GM12892 (cell line): ENCODE measurements around the gene HPD.
A peak's percentile ranks its signal among the peaks of the same experiment; 100 is the strongest.

ENCODE experiments used
- DNase-seq: peaks from one replicate; pipeline ENCODE4 v3.0.0; 2011; ENCODE audit not compliant: insufficient read length
- FAIRE-seq: peaks from 2 replicates; lab custom pipeline; 2011; peaks lifted over from hg19 to GRCh38; lab: Jason Lieb, UNC
- POLR2A ChIP-seq: IDR thresholded peaks from 2 replicates; pipeline ENCODE4 v1.6.1; 2011; ENCODE audit warnings: low read depth, low read length, control low read depth
- POLR2AphosphoS5 ChIP-seq: IDR thresholded peaks from 2 replicates; pipeline ENCODE4 v1.6.1; 2011; ENCODE audit warnings: low read depth, low read length, control low read depth
- TAF1 ChIP-seq: IDR thresholded peaks from 2 replicates; pipeline ENCODE4 v1.6.1; 2011; ENCODE audit warnings: low read depth, mild to moderate bottlenecking, control low read depth, low read length, borderline replicate concordance

The HPD gene

GRCh38 chr12:121812320-121812871, 46.3 kb downstream of the HPD start:
- TF ChIP-seq POLR2AphosphoS5 (no peak), POLR2A (no peak), TAF1 (no peak)
- peak; percentile 36 for FAIRE-seq
- peak; percentile 67 for DNase-seq

GRCh38 chr12:121811434-121812319, 47.0 kb downstream of the HPD start:
- FAIRE-seq (peak; percentile 50), DNase-seq (peak; percentile 98)
- TF ChIP-seq POLR2AphosphoS5, result no peak
- no peak for TF ChIP-seq TAF1
- TF ChIP-seq POLR2A, result no peak

- no peak for DNase-seq
- TF ChIP-seq POLR2AphosphoS5 (no peak), POLR2A (0 out of 2 replicates have a peak, but pooled peaks have one; percentile 23), TAF1 (no peak)
- FAIRE-seq, result no peak
These were observed 47.7 kb downstream of the HPD start for GRCh38 chr12:121810833-121811433.

- TF ChIP-seq TAF1 (no peak), POLR2A (no peak), POLR2AphosphoS5 (no peak)
- no peak for FAIRE-seq
These were observed 48.3 kb downstream of the HPD start for GRCh38 chr12:121810234-121810817.

GRCh38 chr12:121809712-121810116, 48.9 kb downstream of the HPD start:
- TF ChIP-seq POLR2AphosphoS5 (no peak), POLR2A (no peak), TAF1 (no peak)

More at GRCh38 chr12:121810234-121810817, 48.3 kb downstream of the HPD start:
- no peak for DNase-seq

GRCh38 chr12:121808623-121809022, 50.0 kb downstream of the HPD start:
- DNase-seq, result no peak
- FAIRE-seq, result no peak
- TF ChIP-seq POLR2A, result no peak
- TF ChIP-seq POLR2AphosphoS5, result no peak
- no peak for TF ChIP-seq TAF1

More at GRCh38 chr12:121809712-121810116, 48.9 kb downstream of the HPD start:
- DNase-seq (no peak), FAIRE-seq (no peak)

GRCh38 chr12:121807642-121808347, 50.9 kb downstream of the HPD start:
- TF ChIP-seq POLR2A, result no peak
- TF ChIP-seq TAF1, result no peak
- TF ChIP-seq POLR2AphosphoS5, result no peak
- FAIRE-seq (no peak), DNase-seq (no peak)

GRCh38 chr12:121806546-121807423, 51.9 kb downstream of the HPD start:
- DNase-seq (no peak), FAIRE-seq (no peak)
- TF ChIP-seq TAF1 (no peak), POLR2A (no peak), POLR2AphosphoS5 (no peak)

GRCh38 chr12:121806009-121806545, 52.6 kb downstream of the HPD start:
- no peak for FAIRE-seq

More at GRCh38 chr12:121806009-121806545, 52.6 kb downstream of the HPD start:
- no peak for DNase-seq
- TF ChIP-seq POLR2AphosphoS5 (no peak), POLR2A (no peak), TAF1 (no peak)
